IMR-90 (cell line): Measurements from ENCODE around the gene CHRNB1. TPM values are rescaled to one million over a fixed set of nuclear protein-coding genes. Genes with fewer than 3 reads are reported as not detected.

ENCODE experiments used
- ATAC-seq: fragments of 200-7000 bp; cut with Tn5 transposase; 2 replicates; pipeline ENCODE4 v1.9.1; 2020; ENCODE audit warnings: low read depth, mild to moderate bottlenecking, moderate library complexity
- BruUV-seq: library from RNA; stranded (reverse); fragments of 400-500 nt; replicated peaks from 2 replicates; lab custom pipeline; 2021; lab: Mats Ljungman, UMichigan
- CTCF ChIA-PET: fragments of 300-600 bp; formaldehyde crosslinking; extraction: SDS; loops from one replicate; lab custom pipeline; 2021; ENCODE audit warnings: antibody characterized with exemption; lab: Yijun Ruan, JAX
- POLR2A ChIA-PET: fragments of 300-600 bp; sonication (Branson Sonifier 250); formaldehyde crosslinking; loops from one replicate; lab custom pipeline; 2022; ENCODE audit warnings: antibody characterized with exemption; ENCODE audit not compliant: unreplicated experiment; lab: Charles Lee
- DNase-seq: peaks from one replicate; pipeline ENCODE4 v3.0.0; 2013
- H2AFZ ChIP-seq: replicated peaks from 2 replicates; pipeline ENCODE3; 2013; ENCODE audit warnings: low read length, mild to moderate bottlenecking; ENCODE audit not compliant: poor library complexity
- H2AK5ac ChIP-seq: 2 replicates; pipeline ENCODE4 v1.6.1; 2013; ENCODE audit warnings: low read depth, low read length, inconsistent platforms
- H2AK9ac ChIP-seq: replicated peaks from 2 replicates; pipeline ENCODE3; 2013; ENCODE audit warnings: mild to moderate bottlenecking, low read depth, low read length, moderate library complexity; ENCODE audit not compliant: poor library complexity
- H2BK120ac ChIP-seq: 2 replicates; pipeline ENCODE4 v1.6.1; 2013; ENCODE audit warnings: low read depth, low read length, inconsistent platforms
- H2BK15ac ChIP-seq: 3 replicates; pipeline ENCODE4 v1.6.1; 2013; ENCODE audit warnings: low read depth, low read length, inconsistent platforms
- H2BK20ac ChIP-seq: 2 replicates; pipeline ENCODE4 v1.6.1; 2013; ENCODE audit warnings: low read depth, mild to moderate bottlenecking, inconsistent platforms, low read length, moderate library complexity
- H2BK5ac ChIP-seq: 2 replicates; pipeline ENCODE4 v1.6.1; 2013; ENCODE audit warnings: mild to moderate bottlenecking, low read depth, low read length, inconsistent platforms; ENCODE audit not compliant: poor library complexity, severe bottlenecking
- H3K14ac ChIP-seq: replicated peaks from 2 replicates; pipeline ENCODE4 v1.6.1; 2013; ENCODE audit warnings: low read depth, low read length, inconsistent platforms
- H3K18ac ChIP-seq: 2 replicates; pipeline ENCODE4 v1.6.1; 2013; ENCODE audit warnings: low read depth, low read length, control low read depth
- H3K23ac ChIP-seq: 2 replicates; pipeline ENCODE4 v1.6.1; 2013; ENCODE audit warnings: low read depth, low read length, inconsistent platforms
- H3K27ac ChIP-seq: 2 replicates; pipeline ENCODE4 v1.5.1; 2013; ENCODE audit warnings: mild to moderate bottlenecking, control low read depth, low read length; ENCODE audit not compliant: insufficient read depth
- H3K27me3 ChIP-seq: 2 replicates; pipeline ENCODE4 v1.6.1; 2013; ENCODE audit warnings: low read length; ENCODE audit not compliant: control insufficient read depth, insufficient read depth
- H3K36me3 ChIP-seq: 2 replicates; pipeline ENCODE4 v1.6.1; 2013; ENCODE audit warnings: low read length, mixed read lengths; ENCODE audit not compliant: control insufficient read depth, insufficient read depth
- H3K4ac ChIP-seq: 2 replicates; pipeline ENCODE4 v1.6.1; 2013; ENCODE audit warnings: low read depth, low read length, inconsistent platforms
- H3K4me1 ChIP-seq: 2 replicates; pipeline ENCODE4 v1.6.1; 2013; ENCODE audit warnings: low read length, mixed read lengths; ENCODE audit not compliant: control insufficient read depth, insufficient read depth
- H3K4me2 ChIP-seq: 2 replicates; pipeline ENCODE4 v1.6.1; 2013; ENCODE audit warnings: low read depth, mild to moderate bottlenecking, control low read depth, low read length, moderate library complexity
- H3K4me3 ChIP-seq: 2 replicates; pipeline ENCODE4 v1.5.1; 2013; ENCODE audit warnings: low read depth, mild to moderate bottlenecking, control low read depth, low read length, moderate library complexity; ENCODE audit not compliant: insufficient read depth
- H3K56ac ChIP-seq: 2 replicates; pipeline ENCODE4 v1.6.1; 2013; ENCODE audit warnings: low read length, inconsistent platforms; ENCODE audit not compliant: insufficient read depth; ENCODE audit errors: extremely low read depth
- H3K79me1 ChIP-seq, 2 experiments: 2 replicates each; pipeline ENCODE4 v1.6.1; 2013; ENCODE audit warnings: low read length in 2 of 2, inconsistent platforms in 1 of 2, low read depth in 1 of 2
- H3K9ac ChIP-seq: 2 replicates; pipeline ENCODE4 v1.6.1; 2013; ENCODE audit warnings: low read depth, low read length, control low read depth
- H3K9me1 ChIP-seq: 2 replicates; pipeline ENCODE4 v1.6.1; 2013; ENCODE audit warnings: low read length, inconsistent platforms; ENCODE audit not compliant: insufficient read depth
- H3K9me3 ChIP-seq: 2 replicates; pipeline ENCODE4 v1.6.1; 2013; ENCODE audit warnings: low read length; ENCODE audit not compliant: control insufficient read depth, insufficient read depth
- H4K20me1 ChIP-seq: 2 replicates; pipeline ENCODE4 v1.6.1; 2013; ENCODE audit warnings: low read length, inconsistent platforms; ENCODE audit not compliant: insufficient read depth
- H4K5ac ChIP-seq: 2 replicates; pipeline ENCODE4 v1.6.1; 2013; ENCODE audit warnings: mild to moderate bottlenecking, low read depth, low read length, control low read depth
- H4K8ac ChIP-seq, 2 experiments: 2 replicates each; pipeline ENCODE4 v1.6.1; 2013; ENCODE audit warnings: low read depth in 2 of 2, low read length in 2 of 2, control low read depth in 1 of 2, inconsistent platforms in 1 of 2
- H4K91ac ChIP-seq: 2 replicates; pipeline ENCODE4 v1.6.1; 2013; ENCODE audit warnings: low read depth, low read length, inconsistent platforms; ENCODE audit not compliant: insufficient read depth
- CEBPB ChIP-seq: IDR thresholded peaks from 2 replicates; pipeline ENCODE4 v1.6.1; 2012; ENCODE audit warnings: low read depth, low read length, improper control_type of control experiment
- CHD1 ChIP-seq: IDR thresholded peaks from 2 replicates; pipeline ENCODE4 v1.6.1; 2012; ENCODE audit warnings: low read depth, low read length, improper control_type of control experiment
- FOS ChIP-seq: fragments of 150-350 bp; IDR thresholded peaks from 2 replicates; pipeline ENCODE4 v1.6.1; 2016; ENCODE audit warnings: low read depth, low read length
- MAFK ChIP-seq: IDR thresholded peaks from 2 replicates; pipeline ENCODE4 v1.6.1; 2012; ENCODE audit warnings: low read depth, low read length, improper control_type of control experiment
- NFE2L2 ChIP-seq: fragments of 150-350 bp; IDR thresholded peaks from 2 replicates; pipeline ENCODE4 v1.6.1; 2016; ENCODE audit warnings: low read depth, mild to moderate bottlenecking, low read length
- RAD21 ChIP-seq: IDR thresholded peaks from 2 replicates; pipeline ENCODE4 v1.6.1; 2012; ENCODE audit warnings: low read length, improper control_type of control experiment
- RCOR1 ChIP-seq: IDR thresholded peaks from 2 replicates; pipeline ENCODE4 v1.6.1; 2012; ENCODE audit warnings: mild to moderate bottlenecking, low read length, improper control_type of control experiment; ENCODE audit not compliant: insufficient replicate concordance
- RFX5 ChIP-seq: IDR thresholded peaks from 2 replicates; pipeline ENCODE4 v1.8.0; 2012; ENCODE audit warnings: low read depth, mild to moderate bottlenecking, low read length, moderate library complexity
- WGBS, 2 experiments: methylation state at CpG; one replicate each; pipeline versions ENCODE4 v1.1.5 to v1.1.7; 2013; ENCODE audit warnings: missing lambda C conversion rate in 2 of 2; ENCODE audit not compliant: insufficient read length in 1 of 2; ENCODE audit errors: extremely low coverage in 2 of 2; 5-methylcytosine and 5-hydroxymethylcytosine counted together
- dilution Hi-C: fragments of 300-500 bp; cut with HindIII; formaldehyde crosslinking; loops from one replicate; pipeline ENCODE4 v1.14.3; 2018; ENCODE audit warnings: low sequenced_read_pairs; ENCODE audit not compliant: unreplicated experiment
- in situ Hi-C: fragments of 300-500 bp; cut with MboI; formaldehyde crosslinking; loops from 3 replicates; pipeline ENCODE4 v1.14.3; 2019; ENCODE audit warnings: low sequenced_read_pairs, inconsistent platforms, mixed read lengths
- intact Hi-C: fragments of 100-400 bp; cut with micrococcal nuclease; formaldehyde crosslinking; loops from 2 replicates; pipeline ENCODE4 v1.10.0; 2022
- polyA plus RNA-seq, 3 experiments: library from polyadenylated mRNA; depleted of rRNA; stranded (reverse); fragments of >200 nt; gene quantifications; 2 replicates each; pipeline ENCODE4 v1.2.3, GENCODE V29; 2012; ENCODE audit warnings: low replicate concordance in 1 of 3
- total RNA-seq: library from RNA; depleted of rRNA; stranded (reverse); fragments of >200 nt; gene quantifications from 2 replicates; pipeline ENCODE4 v1.2.3, GENCODE V29; 2012
- TF ChIP-seq, protein P1 (sequence below): fragments of 150-350 bp; IDR thresholded peaks from 2 replicates; pipeline ENCODE4 v1.6.1; 2016; ENCODE audit warnings: low read depth, mild to moderate bottlenecking, low read length, moderate library complexity, borderline replicate concordance

CHRNB1 gene
- total and polyA plus RNA-seq, 2 of the 4 experiments (the other 2 are of a cell fraction) = 4.3 to 6.0 TPM

DNA sequence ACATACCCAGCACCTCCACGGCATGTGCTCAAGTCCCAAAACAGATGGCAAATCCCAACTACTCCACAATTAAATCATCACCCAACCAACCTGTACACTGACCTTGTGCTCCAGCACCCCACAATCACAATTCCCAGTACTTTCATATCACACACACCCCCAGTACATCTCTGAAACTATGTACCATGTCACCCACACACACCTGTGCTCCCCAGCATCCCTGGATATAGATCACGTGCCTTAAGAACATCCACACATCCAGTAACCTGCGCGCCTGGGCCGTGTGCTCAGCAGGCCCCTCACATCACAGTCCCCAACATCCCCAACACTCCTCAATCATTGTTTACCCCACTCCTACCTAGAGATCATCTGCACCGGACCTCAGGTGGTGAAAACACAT lies 35.1 kb upstream of the CHRNB1 start:
- POLR2A ChIA-PET = no interaction called here
- Histone ChIP-seq H4K8ac (no peak overlapping the region), H3K27ac (no peak overlapping the region), H3K4me1 (peaks cover 8% of the 10 kb centered on the region), H3K4me3 (no peak overlapping the region), H2BK120ac (no peak overlapping the region), H3K4me2 (no peak overlapping the region), H3K18ac (no peak overlapping the region), H3K9me1 (peaks cover 4% of the 10 kb centered on the region; the same call in 1 of the 2 replicates), H3K4ac (no peak overlapping the region), H3K9ac (no peak overlapping the region), H2BK20ac (no peak overlapping the region), H4K5ac (no peak overlapping the region), H3K79me1 (peaks cover 0 to 33% of the 10 kb centered on the region in 2 experiments; a peak in 3 of 4 replicates), H2AFZ (no peak overlapping the region), H2BK5ac (no peak overlapping the region), H3K36me3 (peaks cover 29% of the 10 kb centered on the region), H2AK9ac (peak overlapping the region; percentile 85), H4K20me1 (peaks cover 7% of the 10 kb centered on the region), H4K91ac (no peak overlapping the region), H3K9me3 (no peaks in the 10 kb centered on the region), H2AK5ac (no peak overlapping the region), H3K27me3 (no peaks in the 10 kb centered on the region), H3K23ac (no peak overlapping the region), H3K14ac (no peak overlapping the region), H3K56ac (no peak overlapping the region), H2BK15ac (no peak overlapping the region)
- BruUV-seq = no TSS peak
- dilution Hi-C loops = no loop called here
- ATAC-seq (no peak), DNase-seq (no peak)
- 98% methylated on average over 5 of the region's 6 CpGs; no CpG with 5 or more reads in 1 of the 2 experiments for WGBS, 2 experiments
- in situ Hi-C loops = no loop called here
- no peak for TF ChIP-seq NFE2L2
- no peak for TF ChIP-seq MAFK
- TF ChIP-seq FOS = no peak
- no peak for TF ChIP-seq RFX5
- TF ChIP-seq CHD1 = no peak
- TF ChIP-seq, protein P1, sequence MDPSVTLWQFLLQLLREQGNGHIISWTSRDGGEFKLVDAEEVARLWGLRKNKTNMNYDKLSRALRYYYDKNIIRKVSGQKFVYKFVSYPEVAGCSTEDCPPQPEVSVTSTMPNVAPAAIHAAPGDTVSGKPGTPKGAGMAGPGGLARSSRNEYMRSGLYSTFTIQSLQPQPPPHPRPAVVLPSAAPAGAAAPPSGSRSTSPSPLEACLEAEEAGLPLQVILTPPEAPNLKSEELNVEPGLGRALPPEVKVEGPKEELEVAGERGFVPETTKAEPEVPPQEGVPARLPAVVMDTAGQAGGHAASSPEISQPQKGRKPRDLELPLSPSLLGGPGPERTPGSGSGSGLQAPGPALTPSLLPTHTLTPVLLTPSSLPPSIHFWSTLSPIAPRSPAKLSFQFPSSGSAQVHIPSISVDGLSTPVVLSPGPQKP = no peak
- TF ChIP-seq RCOR1 = no peak
- TF ChIP-seq CEBPB = no peak
- no peak for TF ChIP-seq RAD21
- CTCF ChIA-PET = no interaction called here
- intact Hi-C loops = no loop called here
